Smooth muscle cell of the umbilical artery (primary cell): ENCODE measurements around the gene PDIA4. TPM values are rescaled to one million over a fixed set of nuclear protein-coding genes. Genes with fewer than 3 reads are reported as not detected.

Experiments
- total RNA-seq: library from RNA; depleted of rRNA; stranded (reverse); fragments of >200 nt; gene quantifications from 2 replicates; pipeline ENCODE4 v1.2.3, GENCODE V29; 2014

PDIA4 gene
- 617 TPM in 2 replicates for total RNA-seq

GRCh38 chr7:149028346-149029109, at the start of gene PDIA4:
Gene PDIA4, minus strand, starts transcription at chr7:149028505. Its CDS starts 97 bp downstream, at chr7:149028408.

Other genes with a start within 250 kb of the PDIA4 start
- 5.0 and 8.7 TPM in 2 replicates for gene EZH2, start 144.2 kb downstream of the PDIA4 start, total RNA-seq
- gene ZNF786, start 62.2 kb upstream of the PDIA4 start, total RNA-seq, result 5.3 and 8.2 TPM in 2 replicates
- 3.6 and 4.5 TPM in 2 replicates for gene ZNF425, start 97.8 kb upstream of the PDIA4 start, total RNA-seq
- 6.8 and 9.4 TPM in 2 replicates for gene ZNF398, start 118.9 kb upstream of the PDIA4 start, total RNA-seq
- 15.1 and 25.7 TPM in 2 replicates for gene ZNF282, start 167.0 kb upstream of the PDIA4 start, total RNA-seq
- gene ZNF212, start 211.1 kb upstream of the PDIA4 start, total RNA-seq, result 4.8 and 6.2 TPM in 2 replicates
- 9.4 and 10.7 TPM in 2 replicates for gene ZNF783, start 233.7 kb upstream of the PDIA4 start, total RNA-seq